H1 (cell line): ENCODE measurements around the gene SKP1. TPM values are rescaled to one million over a fixed set of nuclear protein-coding genes. Genes with fewer than 3 reads are reported as not detected.

Experiments
- CTCF ChIA-PET: fragments of 300-600 bp; sonication (Branson Sonifier 250); formaldehyde crosslinking; loops from one replicate; lab custom pipeline; 2021; ENCODE audit not compliant: partially characterized antibody; lab: Charles Lee
- POLR2A ChIA-PET: fragments of 300-600 bp; sonication (Branson Sonifier 250); formaldehyde crosslinking; loops from one replicate; lab custom pipeline; 2021; ENCODE audit warnings: inconsistent platforms; ENCODE audit not compliant: partially characterized antibody; lab: Charles Lee
- DNase-seq, 2 experiments: peaks; one replicate each; pipeline versions ENCODE4 v3.0.0 to v3.0.0-alpha.2; 2010 to 2022; ENCODE audit warnings: low spot score in 2 of 2, low read depth in 1 of 2, mixed read lengths in 1 of 2
- FAIRE-seq: peaks from 2 replicates; lab custom pipeline; 2011; peaks lifted over from hg19 to GRCh38; lab: Jason Lieb, UNC
- H2AFZ ChIP-seq: 2 replicates; pipeline ENCODE4 v1.8.1; 2012; ENCODE audit warnings: low read length, inconsistent platforms
- H2AK5ac ChIP-seq: 2 replicates; pipeline ENCODE4 v1.6.1; 2013; ENCODE audit warnings: low read depth, low read length
- H2BK120ac ChIP-seq: replicated peaks from 2 replicates; pipeline ENCODE3; 2013; ENCODE audit warnings: low read depth, low read length, inconsistent platforms
- H2BK12ac ChIP-seq: 2 replicates; pipeline ENCODE4 v1.6.1; 2013; ENCODE audit warnings: low read depth, low read length
- H2BK15ac ChIP-seq: 2 replicates; pipeline ENCODE4 v1.6.1; 2013; ENCODE audit warnings: low read length
- H2BK20ac ChIP-seq: 2 replicates; pipeline ENCODE4 v1.6.1; 2013; ENCODE audit warnings: low read length
- H2BK5ac ChIP-seq: 2 replicates; pipeline ENCODE4 v1.6.1; 2013; ENCODE audit warnings: low read depth, low read length
- H3K14ac ChIP-seq: 2 replicates; pipeline ENCODE4 v1.6.1; 2013; ENCODE audit warnings: inconsistent platforms; ENCODE audit not compliant: insufficient read length
- H3K18ac ChIP-seq: 2 replicates; pipeline ENCODE4 v1.6.1; 2013; ENCODE audit warnings: low read length; ENCODE audit errors: extremely low read depth
- H3K23ac ChIP-seq: 2 replicates; pipeline ENCODE4 v1.6.1; 2013; ENCODE audit warnings: inconsistent platforms; ENCODE audit not compliant: insufficient read length
- H3K23me2 ChIP-seq: 2 replicates; pipeline ENCODE4 v1.6.1; 2013; ENCODE audit warnings: low read depth, low read length
- H3K27ac ChIP-seq: 2 replicates; pipeline ENCODE4 v1.6.1; 2011; ENCODE audit warnings: low read depth, low read length, inconsistent platforms
- H3K27me3 ChIP-seq, 4 experiments: replicated peaks in 1 of 4; 1 replicate in 1 of 4; 2 replicates in 3 of 4; pipeline versions ENCODE4 v1.6.1 to v1.8.1; 2011 to 2013; ENCODE audit warnings: low read length in 3 of 4, mild to moderate bottlenecking in 3 of 4, inconsistent platforms in 2 of 4, mixed read lengths in 2 of 4, moderate library complexity in 1 of 4; ENCODE audit not compliant: control insufficient read depth in 3 of 4, insufficient read depth in 3 of 4; ENCODE audit errors: extremely low read depth in 1 of 4
- H3K36me3 ChIP-seq, 4 experiments: 2 replicates each; pipeline versions ENCODE4 v1.6.1 to v1.8.1; 2011 to 2013; ENCODE audit warnings: mild to moderate bottlenecking in 4 of 4, low read length in 3 of 4, moderate library complexity in 2 of 4, control low read depth in 1 of 4, inconsistent platforms in 1 of 4; ENCODE audit not compliant: insufficient read depth in 4 of 4, control insufficient read depth in 2 of 4
- H3K4ac ChIP-seq: replicated peaks from 2 replicates; pipeline ENCODE3; 2013; ENCODE audit warnings: low read length, low read depth, mixed read lengths, inconsistent platforms; ENCODE audit not compliant: insufficient read length
- H3K4me1 ChIP-seq, 4 experiments: replicated peaks in 1 of 4; 1 replicate in 1 of 4; 2 replicates in 3 of 4; pipeline versions ENCODE4 v1.6.1 to v1.8.1; 2011 to 2013; ENCODE audit warnings: low read length in 3 of 4, inconsistent platforms in 2 of 4, mixed read lengths in 1 of 4; ENCODE audit not compliant: insufficient read depth in 4 of 4, control insufficient read depth in 3 of 4
- H3K4me2 ChIP-seq, 2 experiments: 2 replicates each; pipeline versions ENCODE4 v1.6.1 to v1.8.1; 2011 to 2013; ENCODE audit warnings: low read depth in 2 of 2, low read length in 2 of 2, control low read depth in 1 of 2, inconsistent platforms in 1 of 2, mild to moderate bottlenecking in 1 of 2; ENCODE audit not compliant: insufficient read depth in 1 of 2
- H3K4me3 ChIP-seq, 4 experiments: fragments of 200-600, 300-600 bp in 1 of 4; sonication (generic), shearing (Covaris generic), sonication (Bioruptor Twin) in 1 of 4; 2 replicates each; pipeline versions ENCODE4 v1.5.1 to v1.8.1; 2011 to 2016; ENCODE audit warnings: low read length in 4 of 4, low read depth in 3 of 4, control low read depth in 2 of 4, inconsistent platforms in 2 of 4, mild to moderate bottlenecking in 2 of 4, mixed read lengths in 1 of 4, moderate library complexity in 1 of 4; ENCODE audit not compliant: insufficient read depth in 2 of 4; ENCODE audit errors: extremely low read depth in 1 of 4
- H3K56ac ChIP-seq: replicated peaks from 2 replicates; pipeline ENCODE3; 2013; ENCODE audit warnings: low read depth, mild to moderate bottlenecking, mixed read lengths, low read length, inconsistent platforms; ENCODE audit not compliant: insufficient read length
- H3K79me1 ChIP-seq: 2 replicates; pipeline ENCODE4 v1.6.1; 2013; ENCODE audit warnings: low read depth, low read length, control low read depth
- H3K79me2 ChIP-seq, 2 experiments: 2 replicates each; pipeline versions ENCODE4 v1.6.1 to v1.8.1; 2012 to 2013; ENCODE audit warnings: low read length in 2 of 2, mild to moderate bottlenecking in 2 of 2, inconsistent platforms in 1 of 2; ENCODE audit not compliant: insufficient read depth in 2 of 2, control insufficient read depth in 1 of 2
- H3K9ac ChIP-seq, 4 experiments: replicated peaks in 1 of 4; 1 replicate in 1 of 4; 2 replicates in 3 of 4; pipeline versions ENCODE4 v1.6.1 to v1.8.1; 2011 to 2013; ENCODE audit warnings: low read depth in 3 of 4, low read length in 3 of 4, control low read depth in 2 of 4, mild to moderate bottlenecking in 2 of 4, moderate library complexity in 2 of 4, inconsistent platforms in 1 of 4; ENCODE audit errors: extremely low read depth in 1 of 4
- H3K9me3 ChIP-seq, 2 experiments: 2 replicates each; pipeline versions ENCODE4 v1.6.1 to v1.8.1; 2012 to 2013; ENCODE audit warnings: mild to moderate bottlenecking in 2 of 2, moderate library complexity in 2 of 2, control low read depth in 1 of 2, inconsistent platforms in 1 of 2, low read depth in 1 of 2, low read length in 1 of 2, mixed read lengths in 1 of 2; ENCODE audit not compliant: insufficient read depth in 2 of 2
- H4K20me1 ChIP-seq, 2 experiments: replicated peaks in 1 of 2; 2 replicates each; pipeline versions ENCODE3 to v1.8.1; 2011 to 2013; ENCODE audit warnings: inconsistent platforms in 2 of 2, low read length in 2 of 2, mild to moderate bottlenecking in 1 of 2; ENCODE audit not compliant: insufficient read depth in 2 of 2, control insufficient read depth in 1 of 2
- H4K5ac ChIP-seq: 2 replicates; pipeline ENCODE4 v1.6.1; 2013; ENCODE audit warnings: low read length, low read depth, mixed read lengths, inconsistent platforms; ENCODE audit not compliant: insufficient read length
- H4K8ac ChIP-seq: 2 replicates; pipeline ENCODE4 v1.8.0; 2013; ENCODE audit warnings: mild to moderate bottlenecking, moderate library complexity, low read length, inconsistent platforms; ENCODE audit not compliant: insufficient read depth; ENCODE audit errors: extremely low read depth
- H4K91ac ChIP-seq: replicated peaks from 2 replicates; pipeline ENCODE3; 2013; ENCODE audit warnings: low read length, mixed read lengths, inconsistent platforms; ENCODE audit not compliant: insufficient read length
- BACH1 ChIP-seq: IDR thresholded peaks from 2 replicates; pipeline ENCODE4 v1.6.1; 2012; ENCODE audit warnings: low read length, improper control_type of control experiment
- CBX8 ChIP-seq: fragments of 300-800, 300-1000 bp; sonication (generic); IDR thresholded peaks from 2 replicates; pipeline ENCODE4 v1.7.1; 2016; ENCODE audit warnings: low read depth, low read length, borderline replicate concordance
- CHD1 ChIP-seq: IDR thresholded peaks from 2 replicates; pipeline ENCODE4 v1.6.1; 2012; ENCODE audit warnings: low read depth, low read length, improper control_type of control experiment
- MAX ChIP-seq: IDR thresholded peaks from 2 replicates; pipeline ENCODE4 v1.6.1; 2012; ENCODE audit warnings: inconsistent platforms
- PHF8 ChIP-seq: fragments of 200-600 bp; sonication (generic); conservative IDR thresholded peaks from 2 replicates; pipeline ENCODE4 v1.7.1; 2012; ENCODE audit warnings: low read depth, mild to moderate bottlenecking, inconsistent platforms, low read length, moderate library complexity
- POLR2AphosphoS5 ChIP-seq: IDR thresholded peaks from 2 replicates; pipeline ENCODE4 v1.6.1; 2011; ENCODE audit warnings: low read depth, low read length
- POU5F1 ChIP-seq: IDR thresholded peaks from 2 replicates; pipeline ENCODE4 v1.6.1; 2011; ENCODE audit warnings: low read depth, mild to moderate bottlenecking, low read length, moderate library complexity
- RAD21 ChIP-seq, 2 experiments: IDR thresholded peaks in 1 of 2; conservative IDR thresholded peaks in 1 of 2; 2 replicates each; pipeline ENCODE4 v1.6.1; 2011; ENCODE audit warnings: low read depth in 2 of 2, low read length in 2 of 2, improper control_type of control experiment in 1 of 2, inconsistent platforms in 1 of 2, mild to moderate bottlenecking in 1 of 2, moderate library complexity in 1 of 2
- RBBP5 ChIP-seq: IDR thresholded peaks from 2 replicates; pipeline ENCODE4 v1.7.1; 2012; ENCODE audit warnings: low read depth, mild to moderate bottlenecking, inconsistent platforms, low read length, moderate library complexity, borderline replicate concordance
- SIN3A ChIP-seq, 2 experiments: IDR thresholded peaks in 1 of 2; conservative IDR thresholded peaks in 1 of 2; 2 replicates each; pipeline ENCODE4 v1.6.1; 2011 to 2012; ENCODE audit warnings: low read length in 2 of 2, improper control_type of control experiment in 1 of 2, low read depth in 1 of 2, mild to moderate bottlenecking in 1 of 2
- SP1 ChIP-seq: IDR thresholded peaks from 2 replicates; pipeline ENCODE4 v1.6.1; 2011; ENCODE audit warnings: low read depth, low read length
- TBP ChIP-seq: IDR thresholded peaks from 2 replicates; pipeline ENCODE4 v1.6.1; 2011; ENCODE audit warnings: low read depth, low read length, improper control_type of control experiment
- WGBS, 2 experiments: shearing (Covaris generic) in 1 of 2; methylation state at CpG; one replicate each; pipeline versions ENCODE4 v1.1.6 to v1.1.7; 2013 to 2015; ENCODE audit warnings: low lambda C conversion rate in 2 of 2, mixed read lengths in 2 of 2, inconsistent platforms in 1 of 2, low coverage in 1 of 2, missing lambda C conversion rate in 1 of 2; ENCODE audit not compliant: insufficient replicate concordance in 2 of 2, insufficient coverage in 1 of 2, insufficient read length in 1 of 2; ENCODE audit errors: extremely low coverage in 1 of 2, missing lambda C conversion rate in 1 of 2; 5-methylcytosine and 5-hydroxymethylcytosine counted together
- polyA plus RNA-seq, 7 experiments: library from polyadenylated mRNA; depleted of rRNA in 3 of 7; stranded (reverse) in 5 of 7; unstranded in 2 of 7; fragments of >200 nt in 5 of 7; fragments of 200-250 nt in 2 of 7; gene quantifications; 1 replicate in 5 of 7; 2 replicates in 1 of 7; 4 replicates in 1 of 7; pipeline versions ENCODE4 v1.2.1 to v1.2.3, GENCODE V29; 2011 to 2013; ENCODE audit warnings: missing spikeins in 2 of 7, mixed read lengths in 2 of 7
- total RNA-seq: library from RNA; stranded (reverse); fragmentation: NEBNext Ultra II Directional; extraction: Animal tissue kit (Norgen Biotek cat#: 25700); gene quantifications from 2 replicates; pipeline ENCODE4 v1.2.1, GENCODE V29; 2021

Gene SKP1
- total and polyA plus RNA-seq, 2 of the 8 experiments (the other 6 are each of a cell fraction or from before 2014, with no cell fraction given) = 163 to 332 TPM

GRCh38 chr5:134120386-134121138, 56.2 kb downstream of the SKP1 start:
- H3K23ac ChIP-seq = no peak overlapping the region
- no peak overlapping the region for H2BK120ac ChIP-seq
- WGBS, 2 experiments = 88% methylated on average over 17 of the region's 17 CpGs; no CpG with 5 or more reads in 1 of the 2 experiments
- H3K4me2 ChIP-seq = no peak overlapping the region
- H3K4me3 ChIP-seq = no peak overlapping the region
- H2BK5ac ChIP-seq = no peak overlapping the region
- H3K4me1 ChIP-seq = peaks cover 0 to 3% (median 1%) of the 10 kb centered on the region in 4 experiments; a peak in 3 of 7 replicates
- H3K27me3 ChIP-seq = peaks cover 0 to 3% (median 0%) of the 10 kb centered on the region in 4 experiments; a peak in 3 of 7 replicates
- no peak overlapping the region for H4K8ac ChIP-seq
- H4K5ac ChIP-seq = no peak overlapping the region
- H3K14ac ChIP-seq = no peak overlapping the region
- no peaks in the 10 kb centered on the region; the same call in 1 of the 2 replicates for H3K23me2 ChIP-seq
- H3K4ac ChIP-seq = no peak overlapping the region
- no peak overlapping the region for H2AK5ac ChIP-seq
- no peak overlapping the region for H2AFZ ChIP-seq
- H4K20me1 ChIP-seq = peaks cover 2 to 24% of the 10 kb centered on the region in 2 experiments
- no peaks in the 10 kb centered on the region for H3K9me3 ChIP-seq
- H2BK20ac ChIP-seq = no peak overlapping the region
- CTCF ChIA-PET = interaction anchor here (0.7 to 21.7 kb wide), 4 partner anchors 9 to 94 kb away, joined by 3 to 270 read pairs (median 76); no protein-coding TSS in a partner anchor
- H3K27ac ChIP-seq = no peak overlapping the region
- H3K36me3 ChIP-seq = peaks cover 0 to 2% (median 0%) of the 10 kb centered on the region in 4 experiments; a peak in 1 of 8 replicates
- POLR2A ChIA-PET = interaction anchor here (0.6 to 1.2 kb wide), 2 partner anchors 10 to 490 kb away, joined by 3 read pairs; no protein-coding TSS in a partner anchor
- H4K91ac ChIP-seq = no peak overlapping the region
- no peaks in the 10 kb centered on the region for H3K79me2 ChIP-seq
- H3K18ac ChIP-seq = no peak overlapping the region
- no peak overlapping the region for H3K9ac ChIP-seq
- H3K79me1 ChIP-seq = peaks cover 2% of the 10 kb centered on the region; the same call in 1 of the 2 replicates
- H2BK12ac ChIP-seq = no peak overlapping the region
- DNase-seq (no peak), FAIRE-seq (no peak)
- no peak overlapping the region for H2BK15ac ChIP-seq
- no peak overlapping the region for H3K56ac ChIP-seq
- no peak for TF ChIP-seq PHF8
- no peak for TF ChIP-seq CBX8
- TF ChIP-seq RAD21 (IDR thresholded peaks at IDR 0.05 in 1 of 2, conservative IDR thresholded peaks at IDR 0.05 in 1 of 2; ENCODE audit: low read depth in 2 of 2, low read length in 2 of 2) = no peak
- TF ChIP-seq SIN3A (conservative IDR thresholded peaks at IDR 0.05 in 1 of 2, IDR thresholded peaks at IDR 0.05 in 1 of 2; ENCODE audit: low read depth in 1 of 2, low read length in 2 of 2) = no peak
- no peak for TF ChIP-seq POLR2AphosphoS5
- no peak for TF ChIP-seq BACH1
- TF ChIP-seq CHD1 = no peak
- TF ChIP-seq RBBP5 = no peak
- TF ChIP-seq POU5F1 = no peak
- TF ChIP-seq TBP = no peak
- TF ChIP-seq SP1 = no peak
- no peak for TF ChIP-seq MAX
